G401.6 (cell line): Measurements from ENCODE around the gene ERICH2.

Experiments used
- FAIRE-seq: peaks from 2 replicates; lab custom pipeline; 2012; peaks lifted over from hg19 to GRCh38; lab: Jason Lieb, UNC

ERICH2 gene

DNA sequence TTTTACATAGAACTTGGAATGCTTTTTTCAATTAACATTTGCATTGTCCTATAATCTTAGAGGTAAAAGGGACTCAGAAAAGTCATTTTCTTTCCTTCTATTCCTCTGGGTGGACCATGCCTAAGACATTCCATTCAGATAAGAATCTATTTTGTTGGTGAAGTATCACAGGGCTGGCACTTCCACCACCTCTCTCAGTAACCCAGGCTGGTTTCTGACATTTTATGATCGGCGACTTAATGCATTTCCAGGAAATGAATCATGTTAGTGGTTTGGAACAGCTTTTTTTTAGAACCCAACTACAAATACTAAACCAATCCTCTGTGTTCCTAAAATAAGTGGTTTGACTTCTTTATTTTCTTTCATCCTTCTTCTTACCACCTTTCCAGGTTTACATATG lies 73.5 kb downstream of the ERICH2 start:
- no peak for FAIRE-seq

DNA sequence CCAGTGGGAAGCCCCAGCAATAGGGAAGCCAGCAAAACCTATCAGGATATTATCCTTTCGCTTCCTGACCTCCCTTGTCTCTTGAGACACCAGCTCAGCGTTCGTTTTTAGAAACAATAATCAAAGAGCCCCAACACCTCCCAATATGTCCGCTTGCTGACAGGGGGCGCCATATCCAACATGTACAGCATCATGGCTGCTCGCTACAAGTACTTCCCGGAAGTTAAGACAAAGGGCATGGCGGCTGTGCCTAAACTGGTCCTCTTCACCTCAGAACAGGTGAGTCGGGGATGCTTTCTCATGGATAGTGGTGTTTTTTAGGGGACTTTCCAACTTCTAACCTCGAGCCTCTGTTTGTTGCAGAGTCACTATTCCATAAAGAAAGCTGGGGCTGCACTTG lies 75.2 kb downstream of the ERICH2 start:
- FAIRE-seq: no peak

GRCh38 chr2:170846314-170846713 lies 76.1 kb downstream of the ERICH2 start:
- FAIRE-seq: no peak

- no peak for FAIRE-seq
Observed at GRCh38 chr2:170847716-170848115, 77.5 kb downstream of the ERICH2 start.
